GM19035 (cell line): Measurements from ENCODE around the gene GSE1.

Experiments
- ATAC-seq: cut with Tn5 transposase; IDR thresholded peaks from one replicate; pipeline ENCODE4 v1.9.1; 2021; ENCODE audit not compliant: unreplicated experiment

The GSE1 gene

DNA sequence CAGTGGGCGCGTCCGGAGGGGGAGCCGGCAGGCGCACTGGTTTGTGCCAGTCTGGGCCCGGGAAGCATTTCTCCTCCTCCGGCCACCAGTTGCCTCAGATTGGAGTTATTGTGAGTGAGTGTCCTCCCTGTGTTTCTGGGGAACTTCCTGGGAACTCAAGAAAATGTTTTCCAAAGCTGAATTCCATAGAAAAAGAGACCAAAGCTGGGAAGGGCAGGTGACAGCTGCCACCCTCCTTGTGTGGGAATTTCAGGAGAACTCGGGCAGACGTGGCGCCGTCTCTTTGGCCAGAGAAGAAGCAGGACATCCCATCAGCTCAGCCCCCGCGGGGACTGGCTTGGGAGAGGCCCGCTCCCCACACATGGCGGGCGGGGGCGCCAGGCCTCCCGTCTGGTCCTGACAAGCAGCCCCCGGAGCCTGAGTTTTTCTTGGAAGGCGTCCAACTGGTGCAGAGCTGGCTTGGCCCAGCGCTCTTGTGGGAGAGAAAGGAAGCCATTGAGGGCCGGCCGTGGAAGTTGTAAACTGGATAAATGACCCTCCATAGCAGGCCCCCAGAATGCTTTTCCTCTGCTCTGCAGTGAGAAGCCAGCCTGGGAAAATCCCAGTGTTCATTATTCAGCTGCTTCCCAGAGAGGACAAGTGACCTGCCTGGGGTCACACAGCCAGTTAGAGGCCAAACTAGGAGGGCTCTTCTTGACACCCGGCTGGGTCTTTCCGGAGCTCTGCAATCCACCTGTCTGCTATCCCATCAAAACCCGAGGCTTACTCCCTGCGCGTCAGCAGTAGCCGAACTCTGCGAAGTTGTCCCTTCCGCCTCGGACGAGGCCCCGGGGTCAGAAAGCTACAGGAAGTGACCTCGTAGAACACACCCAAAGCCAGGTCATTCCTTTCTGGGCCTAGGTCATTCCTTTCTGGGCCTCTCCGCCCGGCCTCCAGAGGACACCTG is 39.2 kb upstream of the GSE1 start:
- no peak for ATAC-seq

DNA sequence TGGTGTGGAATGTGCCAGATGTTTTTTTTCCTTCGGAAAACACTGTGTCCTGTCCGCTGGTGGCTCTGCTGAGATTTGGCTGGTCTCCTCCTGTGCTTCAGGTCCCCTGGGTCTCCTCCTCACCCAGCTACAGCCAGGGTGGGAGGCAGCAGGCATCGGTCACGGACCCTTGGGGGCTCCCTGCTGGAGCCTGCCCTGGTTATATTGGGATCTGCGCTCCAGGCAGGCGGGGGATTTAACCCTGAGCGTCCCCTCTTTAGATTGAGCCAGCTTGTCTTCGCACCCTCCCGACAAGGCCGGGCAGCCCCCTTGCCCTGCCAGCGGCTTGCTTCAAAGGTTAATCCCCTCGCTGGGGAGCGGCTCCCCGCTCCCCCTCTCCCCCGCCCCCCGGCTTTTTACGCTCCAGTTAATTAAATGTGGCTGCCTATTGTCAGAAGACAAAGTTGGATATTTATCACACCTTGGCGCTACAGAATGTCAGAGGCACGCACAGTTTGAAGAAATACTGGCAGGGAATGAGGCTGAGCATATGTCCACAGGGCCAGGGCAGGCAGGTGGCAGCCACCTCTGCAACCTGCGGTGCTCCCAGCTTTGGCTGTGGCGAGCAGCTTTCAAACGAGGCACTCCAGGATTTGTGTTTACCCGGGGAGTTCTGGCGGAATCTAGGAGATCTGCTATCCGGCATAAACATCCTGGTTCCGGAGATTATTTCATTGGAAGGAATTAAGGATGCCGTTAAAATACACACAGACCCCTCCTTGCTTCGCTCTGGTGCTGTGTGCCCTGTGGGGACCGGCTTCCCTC is 38.2 kb upstream of the GSE1 start:
- ATAC-seq = no peak

DNA sequence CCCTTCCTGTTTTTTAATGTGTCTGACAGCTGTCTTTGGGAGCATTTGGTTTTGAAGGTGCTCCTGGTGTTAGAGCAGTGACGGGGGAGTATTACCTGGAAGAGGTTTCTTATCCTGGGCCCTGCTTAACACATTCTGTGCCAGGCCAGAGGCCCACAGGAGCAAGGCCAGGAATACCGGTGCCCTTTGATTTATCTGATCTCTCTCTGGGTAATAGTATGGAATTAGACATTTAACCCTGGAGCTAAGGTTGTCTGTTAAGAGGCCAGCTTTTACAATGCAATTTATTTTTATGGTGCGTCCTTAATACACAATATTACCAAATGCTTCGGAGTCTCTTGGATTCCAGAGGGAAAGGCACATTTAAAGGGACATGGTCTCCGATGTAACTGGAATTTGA is 37.2 kb upstream of the GSE1 start:
- ATAC-seq = no peak

DNA sequence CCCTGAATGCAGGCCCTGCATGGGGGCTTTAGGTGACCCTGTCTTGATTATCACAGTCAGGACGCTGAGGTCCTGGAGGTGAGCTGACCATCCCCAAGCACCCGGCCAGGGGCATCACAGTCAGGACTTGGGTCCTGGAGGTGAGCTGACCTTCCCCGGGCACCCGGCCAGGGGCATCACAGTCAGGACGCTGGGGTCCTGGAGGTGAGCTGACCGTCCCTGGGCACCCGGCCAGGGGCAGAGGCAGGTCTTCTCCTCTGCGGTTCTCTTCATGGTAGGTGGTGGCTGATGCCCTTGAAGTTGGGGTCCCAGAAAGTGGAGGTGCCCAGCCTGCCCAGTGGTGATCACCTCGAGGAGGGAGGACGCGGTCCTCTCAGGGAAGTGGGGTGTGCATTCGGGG is 36.2 kb upstream of the GSE1 start:
- ATAC-seq = no peak

DNA sequence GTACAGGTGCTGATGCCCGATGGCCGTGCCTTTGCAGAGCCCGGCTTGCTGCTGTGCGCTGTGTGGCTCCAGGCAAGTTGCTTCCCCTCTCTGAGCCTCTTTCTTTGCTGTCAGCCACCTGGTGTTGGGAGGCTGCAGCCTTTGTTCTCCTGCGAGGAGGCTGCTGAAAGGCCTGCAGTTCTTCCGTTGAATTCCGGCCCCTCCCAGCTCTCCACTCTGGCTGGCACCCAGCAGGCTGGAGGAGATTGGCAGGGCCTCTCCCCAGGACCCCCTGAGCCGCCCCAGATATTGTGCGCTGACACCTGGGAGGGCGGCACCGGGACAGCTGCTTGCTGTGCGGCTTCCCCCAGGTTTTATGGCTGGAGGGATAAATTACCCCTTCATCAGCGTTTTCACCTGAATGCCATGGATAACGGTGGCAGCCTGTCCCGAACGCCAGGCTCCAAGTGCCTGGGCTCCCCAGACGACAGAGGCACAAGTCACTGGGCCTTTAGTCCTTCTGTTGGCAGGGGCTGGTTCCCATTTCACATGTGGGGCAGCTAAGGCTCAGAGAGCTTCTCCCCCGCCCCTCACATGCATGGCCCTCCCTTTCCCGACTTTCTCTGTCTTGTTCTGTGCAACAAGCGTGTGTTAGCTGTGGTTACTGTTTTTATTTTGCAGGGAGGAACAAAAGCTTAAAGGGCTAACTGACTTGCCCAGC is 35.1 kb upstream of the GSE1 start:
- ATAC-seq = no peak

DNA sequence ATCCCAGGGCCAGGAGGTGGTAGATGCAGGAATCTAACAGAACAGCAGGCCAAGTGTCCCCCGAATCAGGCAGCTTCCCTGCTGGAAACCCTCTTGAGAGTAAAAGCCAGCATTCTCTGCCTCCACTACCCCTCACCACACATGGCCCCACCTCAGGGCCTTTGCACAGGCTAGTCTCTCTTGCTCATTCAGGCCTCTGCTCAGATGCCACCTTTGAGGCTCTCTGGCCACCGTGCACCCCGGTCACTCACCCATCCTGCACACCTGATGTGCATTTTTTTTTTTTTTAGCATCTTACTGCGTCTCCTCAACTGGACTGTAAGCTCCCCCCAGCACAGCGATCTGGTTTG is 34.5 kb upstream of the GSE1 start:
- no peak for ATAC-seq

DNA sequence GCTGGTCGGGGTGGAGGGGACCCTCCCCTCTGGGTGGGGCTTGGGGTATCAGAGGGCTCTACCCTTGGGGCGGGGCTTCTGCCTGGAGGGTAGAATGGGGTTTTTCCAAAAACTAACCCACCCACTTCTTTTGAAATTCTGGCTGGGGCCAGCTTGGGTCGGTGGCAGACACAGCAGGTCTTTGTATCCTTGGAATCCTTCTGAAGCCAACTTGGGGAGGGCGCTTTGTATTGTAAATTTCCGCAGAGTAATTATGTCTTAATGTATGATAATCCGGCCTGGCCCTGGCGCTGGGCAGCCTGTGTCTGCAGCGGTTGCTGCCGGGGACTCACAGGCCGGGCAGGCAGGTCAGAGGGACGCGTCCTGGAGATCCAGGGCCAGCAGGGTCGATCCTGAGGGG is 33.9 kb upstream of the GSE1 start:
- ATAC-seq = no peak

DNA sequence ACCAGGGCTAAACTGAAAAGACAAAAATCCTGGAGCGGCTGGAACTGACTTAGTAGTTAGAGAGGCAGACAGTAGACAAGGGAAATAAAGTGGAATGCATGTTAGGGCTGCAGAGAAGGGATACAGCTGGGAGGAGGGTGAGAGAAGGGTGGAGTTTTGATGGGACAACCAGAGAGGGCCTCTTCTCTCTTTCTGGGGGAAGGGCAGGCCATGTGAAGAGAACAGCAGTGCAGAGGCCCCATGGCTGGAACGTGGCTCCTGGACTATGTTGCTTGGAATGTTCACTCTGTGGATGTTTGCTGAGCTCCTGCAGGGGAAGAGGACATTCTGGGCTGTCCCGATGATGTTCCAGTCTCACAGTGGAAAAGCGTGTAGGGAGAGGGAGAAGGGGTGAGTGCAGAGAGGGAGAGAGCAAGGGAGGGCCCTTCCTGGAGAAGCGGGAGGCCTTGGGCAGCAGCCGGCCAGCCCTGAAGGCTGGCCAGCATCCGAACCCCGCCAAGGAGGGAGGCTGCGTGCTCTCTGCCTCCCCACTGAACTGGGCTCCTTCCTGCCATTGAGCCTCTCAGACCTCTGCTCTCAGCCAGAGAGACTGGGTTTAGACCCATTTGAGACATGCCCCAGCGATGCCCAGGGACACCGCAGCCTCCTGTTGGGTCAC is 33.1 kb upstream of the GSE1 start:
- ATAC-seq = no peak

DNA sequence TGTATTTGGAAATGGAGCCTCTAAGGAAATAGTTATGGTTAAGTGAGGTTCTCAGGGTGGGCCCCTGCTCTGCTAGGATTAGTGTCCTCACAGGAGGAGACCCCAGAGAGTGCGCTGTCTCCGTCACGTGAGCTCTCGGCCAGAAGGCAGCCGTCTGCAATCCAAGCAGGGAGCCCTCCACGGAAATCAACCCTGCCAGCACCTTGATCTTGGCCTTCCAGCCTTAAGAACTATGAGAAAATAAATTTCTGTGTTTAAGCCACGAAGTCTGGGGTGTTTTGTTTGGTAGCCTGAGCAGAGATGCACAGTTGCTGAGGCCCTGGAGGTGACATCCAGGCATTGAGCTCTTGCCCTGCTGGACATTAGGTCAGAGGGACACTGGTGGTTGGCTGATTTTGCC is 32.4 kb upstream of the GSE1 start:
- ATAC-seq = no peak

DNA sequence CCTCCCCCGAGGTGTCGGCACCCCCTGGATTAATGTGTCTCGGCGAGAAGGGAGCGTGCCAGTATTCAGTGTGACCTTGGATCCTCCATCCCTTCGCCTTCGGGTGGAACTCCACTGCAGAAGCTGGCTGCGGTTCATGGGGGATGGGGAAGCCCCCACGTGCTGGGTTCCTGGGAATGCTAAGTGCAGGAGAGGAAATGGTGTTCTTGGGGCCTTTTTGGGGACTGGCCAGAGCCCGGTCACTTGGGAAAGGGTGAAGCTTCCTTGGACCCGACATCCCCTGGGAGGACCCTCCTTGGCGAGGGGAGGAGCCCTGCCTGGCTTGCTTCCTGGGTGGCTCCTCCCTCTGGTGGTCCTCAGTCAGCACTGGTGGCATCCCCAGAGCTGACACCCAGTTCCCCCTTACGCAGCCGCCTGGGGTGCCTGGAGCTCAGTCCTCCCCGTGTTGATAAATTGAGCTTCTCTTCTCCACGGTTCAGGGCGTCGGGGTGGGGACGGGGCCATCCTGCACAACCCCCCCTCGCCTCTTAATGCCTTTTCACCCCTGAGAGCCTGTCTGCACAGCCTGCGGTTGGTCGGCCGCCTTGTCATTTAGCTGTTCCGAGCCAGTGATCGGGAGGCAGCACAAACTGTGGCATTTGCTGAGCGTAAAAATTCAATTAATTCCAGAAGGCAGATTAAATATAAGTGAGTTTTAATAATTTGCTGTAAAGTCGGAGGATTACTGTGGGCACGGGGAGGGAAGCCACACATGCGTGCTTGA is 30.7 kb upstream of the GSE1 start:
- no peak for ATAC-seq

DNA sequence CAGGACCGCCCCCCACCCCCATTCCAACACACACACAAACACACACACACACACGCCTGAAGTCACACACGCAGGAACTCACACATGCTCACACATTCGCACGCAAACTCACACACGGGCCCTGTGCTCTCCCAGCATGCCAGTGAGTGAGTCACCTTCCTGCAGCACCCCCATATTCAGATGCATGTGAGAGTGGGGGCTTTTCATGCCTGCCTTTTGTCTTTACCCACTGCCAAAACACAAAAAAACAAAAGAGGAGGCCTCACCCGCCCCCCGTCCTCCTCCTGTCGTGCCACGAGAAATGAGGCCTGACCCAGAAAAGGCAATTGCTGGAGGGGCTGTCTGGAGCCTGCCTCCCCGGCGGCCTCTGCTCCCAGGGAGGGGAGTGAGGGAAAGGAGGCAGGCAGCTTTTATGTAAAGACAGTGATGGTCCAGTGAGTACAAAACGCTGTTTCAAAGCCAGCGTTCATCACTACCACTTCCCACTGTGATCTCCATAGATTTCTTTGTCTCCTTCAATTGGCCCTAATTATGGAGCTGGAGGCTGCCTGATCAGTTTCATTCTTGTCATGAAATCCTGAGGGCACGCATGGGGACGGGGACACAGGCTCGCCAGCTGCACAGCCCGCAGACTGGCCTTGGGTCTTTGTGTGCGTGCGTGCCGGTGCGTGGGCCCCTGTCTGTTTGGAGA is 29.5 kb upstream of the GSE1 start:
- no peak for ATAC-seq

DNA sequence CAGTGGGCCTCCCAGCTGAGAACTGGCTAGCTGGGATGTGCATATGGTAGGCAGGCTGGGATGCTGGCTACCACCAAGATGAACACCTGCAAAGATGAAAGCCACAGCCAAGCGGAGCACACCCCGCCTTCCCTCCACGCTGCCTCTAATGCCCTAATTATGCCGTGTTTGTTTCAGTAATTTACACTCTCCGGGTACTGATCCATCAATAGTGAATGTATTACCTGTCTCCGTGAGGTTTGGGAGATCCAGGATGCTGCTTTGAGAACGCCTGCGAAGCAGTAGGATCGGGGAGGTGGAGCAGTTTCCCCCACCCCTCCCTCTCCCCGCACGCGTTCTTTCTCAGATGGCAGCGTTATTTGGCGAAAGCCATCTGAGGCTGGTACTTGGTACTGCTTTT is 28.9 kb upstream of the GSE1 start:
- ATAC-seq = no peak

DNA sequence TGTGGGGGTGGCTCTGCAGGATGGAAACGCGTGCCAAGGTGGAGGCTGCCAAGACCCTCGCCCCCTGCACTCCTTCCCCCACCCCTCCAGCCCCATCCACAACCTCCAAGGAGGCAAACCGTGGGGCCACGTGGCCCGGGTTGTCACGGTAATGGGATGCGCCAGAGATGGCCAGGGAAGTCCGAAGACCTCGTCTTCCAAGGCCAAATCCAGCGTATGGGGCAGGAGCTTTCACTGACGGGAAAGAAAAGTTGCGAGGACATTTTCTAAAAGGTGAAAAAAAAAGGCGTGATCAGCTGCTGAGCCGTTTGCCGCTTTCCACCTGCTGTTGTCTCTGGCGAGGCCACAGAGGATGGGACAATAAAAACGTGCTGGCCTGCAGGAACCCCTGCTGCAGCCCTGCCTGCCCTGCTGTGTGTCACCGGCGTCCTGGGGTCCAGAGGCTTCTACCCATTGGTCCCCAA is 28.3 kb upstream of the GSE1 start:
- ATAC-seq = no peak

DNA sequence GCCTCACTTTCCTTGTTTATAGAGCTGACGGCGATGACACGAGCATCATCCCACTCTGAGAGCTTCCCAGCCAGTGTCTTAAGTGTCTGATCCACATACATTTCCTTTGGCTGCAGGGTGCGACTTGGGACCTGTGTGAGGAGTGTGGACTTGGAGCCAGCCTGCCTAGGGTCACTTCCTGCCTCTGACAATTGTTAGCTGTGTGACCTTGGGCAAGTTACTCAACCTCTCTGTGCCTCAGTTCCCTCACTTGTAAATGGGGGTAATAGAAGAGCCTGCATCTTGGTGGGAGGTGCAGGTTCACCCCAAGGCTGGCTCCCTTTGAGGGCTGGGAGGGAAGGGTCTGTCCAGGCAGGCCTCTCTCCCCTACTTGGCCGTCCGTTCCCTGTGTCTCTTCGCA is 27.4 kb upstream of the GSE1 start:
- ATAC-seq = no peak

DNA sequence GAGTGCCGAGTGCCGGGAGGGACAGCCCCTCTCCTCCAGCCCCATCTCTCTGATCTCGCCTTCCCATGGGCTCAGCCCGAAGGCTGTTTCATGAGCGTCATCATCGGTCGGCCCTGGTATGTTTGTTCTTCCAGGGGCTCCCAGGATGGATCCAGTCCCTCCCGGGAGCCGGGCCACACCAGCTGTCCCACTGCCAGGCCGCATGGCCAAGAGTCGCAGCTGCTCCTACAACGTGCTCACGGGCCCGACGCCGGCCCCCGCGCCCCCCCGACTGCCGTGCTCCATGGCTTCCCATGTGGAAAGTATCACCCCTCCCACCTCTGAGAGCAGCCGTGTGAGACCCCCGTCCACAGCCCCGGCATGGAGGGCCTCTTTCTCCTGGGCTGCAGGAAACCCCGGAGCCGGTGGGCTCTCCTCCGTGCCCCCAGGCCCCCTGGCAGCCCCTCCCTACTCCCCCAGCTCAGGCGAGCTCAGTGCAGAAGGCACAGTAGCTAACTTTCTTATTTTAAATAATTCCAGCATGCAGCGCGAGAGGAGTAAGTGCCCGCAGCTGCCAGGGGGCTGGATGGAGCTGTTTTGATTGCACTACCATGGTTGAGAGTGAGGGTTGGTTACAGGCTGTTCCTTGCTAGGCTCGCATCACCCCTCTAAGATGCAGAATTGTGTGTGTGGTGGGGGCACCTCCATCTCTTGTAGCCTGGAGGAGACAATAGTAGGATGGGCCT is 26.6 kb upstream of the GSE1 start:
- no peak for ATAC-seq

DNA sequence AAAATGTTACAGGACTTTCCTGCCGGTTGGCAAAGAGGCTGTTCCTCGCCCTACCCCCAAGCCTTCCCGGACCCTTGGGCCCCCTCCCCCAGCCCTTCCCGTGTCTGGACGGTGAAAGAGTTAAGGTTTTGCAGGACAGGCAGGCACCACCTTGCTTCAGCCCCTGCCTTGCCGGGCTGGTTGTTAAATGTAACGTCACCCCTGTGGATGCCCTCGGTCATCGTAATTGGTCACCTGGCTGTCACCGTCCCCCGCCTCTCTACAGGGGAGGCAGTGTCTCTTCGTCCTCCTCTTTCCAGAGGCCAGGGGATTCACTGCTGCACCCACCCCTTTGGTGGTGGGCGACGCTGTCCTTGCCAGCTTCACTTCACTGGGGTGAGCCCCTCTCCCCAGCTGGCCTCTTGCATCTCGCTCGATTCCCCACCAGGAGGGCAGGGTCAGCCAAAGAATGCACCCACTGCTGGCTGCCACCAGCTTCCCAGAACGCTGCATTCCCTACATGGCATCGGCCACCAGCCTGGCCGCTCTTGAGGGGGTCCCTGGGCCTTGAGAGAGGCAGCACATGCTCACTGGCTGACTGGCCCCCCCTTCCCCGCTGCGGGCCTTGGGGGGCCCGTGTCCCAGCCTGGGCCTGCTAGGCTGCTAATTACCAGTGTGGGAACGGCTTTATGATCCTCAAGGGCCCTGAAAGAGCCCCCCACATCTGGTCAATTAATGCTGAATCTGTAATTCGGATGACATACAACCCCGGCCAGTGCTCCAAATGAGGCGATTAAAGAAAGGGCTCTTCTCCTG is 25.2 kb upstream of the GSE1 start:
- no peak for ATAC-seq

DNA sequence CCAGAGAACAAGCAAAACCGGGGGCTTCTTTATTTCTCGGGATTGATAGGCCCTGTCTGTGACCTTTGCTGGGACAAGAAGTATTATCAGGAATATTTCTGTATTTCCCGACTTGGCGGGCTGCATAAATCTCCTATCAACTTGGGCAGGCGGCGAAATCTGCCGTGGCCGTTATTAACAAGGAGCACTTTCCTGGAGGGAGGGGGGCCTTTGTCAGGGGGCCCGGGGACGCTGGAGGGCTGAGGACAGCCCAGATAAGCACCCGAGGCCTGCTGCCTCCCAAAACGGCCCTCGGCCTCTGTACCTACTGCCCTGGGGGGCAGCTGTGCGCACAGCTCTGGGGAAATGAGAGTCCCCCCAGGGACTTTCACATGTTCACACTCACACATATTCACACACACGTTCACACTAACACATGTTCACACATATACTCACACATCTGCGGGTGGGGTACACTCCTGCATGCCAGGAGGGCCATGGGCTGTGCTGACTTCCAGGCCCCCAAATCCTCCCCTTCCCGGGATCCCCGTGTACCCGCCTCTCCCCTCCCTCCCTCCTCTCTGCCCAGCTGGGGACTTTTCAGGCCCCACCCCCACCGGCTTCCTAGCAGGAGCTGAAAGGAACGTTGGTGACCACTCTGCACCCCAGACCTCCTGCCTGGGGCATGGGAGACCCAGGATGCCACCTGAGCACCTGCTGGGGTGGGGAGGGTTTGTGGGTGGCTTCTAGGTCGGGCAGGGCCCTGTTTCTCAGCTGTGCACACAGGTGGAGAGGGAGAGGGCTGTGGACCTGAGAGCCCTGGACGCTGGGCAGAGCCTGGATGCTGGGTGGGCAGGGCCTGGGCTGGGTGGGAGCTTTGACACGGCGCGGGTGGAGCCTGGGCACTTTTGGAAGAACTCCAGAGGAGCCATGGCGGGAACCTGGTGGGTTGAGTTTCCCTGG is 24.3 kb upstream of the GSE1 start:
- no peak for ATAC-seq
